ENCODE data around the gene COPS7A. TPM values are rescaled to one million over a fixed set of nuclear protein-coding genes. Genes with fewer than 3 reads are reported as not detected.

COPS7A gene
- total and polyA plus RNA-seq, 2 donors: 28.0 to 39.8 TPM

DNA sequence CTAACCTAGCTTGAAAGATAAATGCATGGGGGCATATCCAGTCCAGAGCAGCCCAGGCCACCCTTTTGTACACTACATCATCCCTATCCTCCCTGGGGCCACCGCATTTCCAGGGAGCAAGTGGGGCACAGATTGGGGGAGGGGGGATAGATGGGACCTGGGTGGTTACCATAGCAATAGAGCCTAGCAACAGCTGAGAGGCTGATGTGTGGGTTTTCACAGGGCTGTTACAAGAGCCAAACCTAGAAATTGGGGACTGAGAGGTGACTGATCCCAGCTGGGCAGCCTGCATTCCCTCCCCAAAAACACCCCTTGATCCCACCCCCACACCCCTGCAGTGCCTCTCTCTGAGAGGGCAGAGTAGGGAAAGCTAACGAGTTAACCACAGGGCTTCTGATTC lies 31.0 kb upstream of the COPS7A start:
- H3K9me3 ChIP-seq (ENCODE audit: control insufficient read depth in 2 of 2, insufficient read depth in 1 of 2, low read length in 1 of 2): no peaks in the 10 kb centered on the region
- H3K27me3 ChIP-seq (ENCODE audit: control insufficient read depth in 2 of 2, insufficient read depth in 1 of 2, low read length in 1 of 2): peaks cover 6 to 30% of the 10 kb centered on the region in 2 donors
- no peak overlapping the region for H3K27ac ChIP-seq (ENCODE audit: low read depth in 1 of 2, low read length in 1 of 2)
- H3K4me1 ChIP-seq (ENCODE audit: control insufficient read depth in 2 of 2, insufficient read depth in 2 of 2, low read length in 2 of 2): peaks cover 6 to 22% of the 10 kb centered on the region in 2 donors
- DNase-seq (ENCODE audit: low read depth in 6 of 9, low spot score in 9 of 9): no peak
- WGBS: 79% methylated on average over 2 of the region's 2 CpGs
- peaks cover 0 to under 1% of the 10 kb centered on the region in 2 donors for H3K36me3 ChIP-seq (ENCODE audit: control insufficient read depth in 2 of 2, insufficient read depth in 2 of 2, low read length in 1 of 2)
- H3K4me3 ChIP-seq (ENCODE audit: low read length in 2 of 2): no peak overlapping the region

DNA sequence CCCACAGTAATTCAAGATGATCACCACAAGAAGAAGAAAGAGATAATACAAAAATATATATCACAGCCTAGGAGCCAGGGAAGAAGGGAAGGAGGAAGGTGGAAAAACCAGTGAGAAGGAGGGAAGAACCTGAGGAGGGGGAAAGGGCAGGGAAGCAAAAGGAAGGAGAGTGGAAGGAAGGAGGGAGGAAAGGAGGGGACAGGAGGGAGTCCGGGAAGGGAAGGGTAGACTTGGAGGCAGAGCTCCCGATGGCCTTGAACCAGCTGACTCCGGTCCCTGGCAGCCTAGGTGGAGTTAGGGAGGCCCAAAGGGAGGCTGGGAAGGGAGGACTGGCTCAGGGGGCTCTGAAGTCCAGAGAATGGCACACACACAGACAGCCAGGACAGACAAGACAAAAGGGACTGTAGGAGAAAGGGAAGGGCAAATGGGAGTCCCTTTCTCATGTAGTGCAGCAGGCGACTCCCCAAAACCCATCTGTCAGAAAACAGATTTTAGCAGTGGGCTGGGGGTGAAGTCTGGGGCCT lies 30.0 kb upstream of the COPS7A start:
- 95% methylated on average over 4 of the region's 4 CpGs for WGBS
- Histone ChIP-seq H3K27me3 (ENCODE audit: control insufficient read depth in 2 of 2, insufficient read depth in 1 of 2, low read length in 1 of 2) (peaks cover 9 to 40% of the 10 kb centered on the region in 2 donors), H3K9me3 (ENCODE audit: control insufficient read depth in 2 of 2, insufficient read depth in 1 of 2, low read length in 1 of 2) (no peaks in the 10 kb centered on the region), H3K4me3 (ENCODE audit: low read length in 2 of 2) (no peak overlapping the region), H3K36me3 (ENCODE audit: control insufficient read depth in 2 of 2, insufficient read depth in 2 of 2, low read length in 1 of 2) (no peaks in the 10 kb centered on the region), H3K27ac (ENCODE audit: low read depth in 1 of 2, low read length in 1 of 2) (no peak overlapping the region), H3K4me1 (ENCODE audit: control insufficient read depth in 2 of 2, insufficient read depth in 2 of 2, low read length in 2 of 2) (peaks cover 6 to 21% of the 10 kb centered on the region in 2 donors)
- DNase-seq (ENCODE audit: low read depth in 6 of 9, low spot score in 9 of 9): no peak

DNA sequence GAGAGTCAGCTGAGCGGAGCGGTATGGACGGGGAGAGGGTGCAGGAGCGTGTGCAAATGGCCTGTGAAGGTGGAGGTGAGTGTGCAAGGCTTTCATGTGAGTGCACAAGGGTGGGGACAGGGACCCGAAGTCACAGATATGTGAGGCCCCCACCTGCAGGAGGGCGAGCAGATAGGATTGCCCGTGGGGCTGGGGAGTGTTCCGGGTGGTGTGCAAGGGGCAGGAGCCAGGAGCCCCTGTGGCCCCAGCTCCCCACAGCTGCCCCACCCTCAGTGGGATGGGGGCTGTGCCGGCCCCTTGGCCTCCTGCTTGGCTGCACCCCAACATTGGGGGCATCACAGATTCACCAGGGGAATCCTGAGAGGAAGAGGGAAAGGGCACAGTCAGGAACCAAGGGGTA lies 29.1 kb upstream of the COPS7A start:
- no peaks in the 10 kb centered on the region for H3K9me3 ChIP-seq (ENCODE audit: control insufficient read depth in 2 of 2, insufficient read depth in 1 of 2, low read length in 1 of 2)
- DNase-seq (ENCODE audit: low read depth in 6 of 9, low spot score in 9 of 9): no peak
- H3K36me3 ChIP-seq (ENCODE audit: control insufficient read depth in 2 of 2, insufficient read depth in 2 of 2, low read length in 1 of 2): no peaks in the 10 kb centered on the region
- no peak overlapping the region for H3K4me3 ChIP-seq (ENCODE audit: low read length in 2 of 2)
- H3K27ac ChIP-seq (ENCODE audit: low read depth in 1 of 2, low read length in 1 of 2): no peak overlapping the region
- H3K4me1 ChIP-seq (ENCODE audit: control insufficient read depth in 2 of 2, insufficient read depth in 2 of 2, low read length in 2 of 2): peaks cover 6 to 24% of the 10 kb centered on the region in 2 donors
- H3K27me3 ChIP-seq (ENCODE audit: control insufficient read depth in 2 of 2, insufficient read depth in 1 of 2, low read length in 1 of 2): peaks cover 17 to 48% of the 10 kb centered on the region in 2 donors
- 91% methylated on average over 9 of the region's 9 CpGs for WGBS

DNA sequence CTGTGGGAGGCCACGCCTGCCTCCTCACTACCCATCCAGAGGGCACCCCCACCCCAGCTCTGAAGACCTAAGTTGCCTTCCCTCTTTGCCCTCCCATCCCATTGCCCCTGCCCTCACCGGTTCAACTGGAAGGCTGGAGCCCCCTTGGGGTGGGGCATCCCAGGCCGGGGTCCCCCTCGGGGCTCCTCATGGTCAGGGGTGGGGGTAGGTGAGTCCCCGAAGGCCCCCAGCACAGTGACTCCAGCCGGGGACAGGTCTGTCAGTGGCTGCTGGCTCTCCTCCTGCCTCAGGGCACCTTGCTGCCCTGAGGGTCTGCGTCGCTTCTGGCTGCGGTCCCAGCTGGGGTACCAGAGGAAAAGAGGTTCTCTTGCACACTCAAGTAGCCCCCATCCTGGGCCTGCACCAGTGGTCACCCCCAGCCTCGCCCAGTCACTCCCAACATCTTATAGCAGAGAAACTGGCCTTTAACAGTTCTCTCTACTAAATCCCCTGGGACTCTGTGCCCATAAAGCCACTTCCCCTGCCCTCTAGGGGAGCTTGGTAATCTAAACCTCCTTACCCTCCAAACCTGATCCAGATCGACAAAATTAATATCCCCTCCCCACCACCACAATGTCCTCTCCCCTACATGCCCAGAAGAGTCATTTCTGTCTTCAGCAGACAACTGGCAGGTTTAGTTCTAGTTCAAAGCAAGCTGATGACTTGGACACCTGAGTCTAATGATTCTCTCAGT lies 28.4 kb upstream of the COPS7A start:
- no peak overlapping the region for H3K27ac ChIP-seq (ENCODE audit: low read depth in 1 of 2, low read length in 1 of 2)
- peaks cover 25 to 56% of the 10 kb centered on the region in 2 donors for H3K27me3 ChIP-seq (ENCODE audit: control insufficient read depth in 2 of 2, insufficient read depth in 1 of 2, low read length in 1 of 2)
- H3K36me3 ChIP-seq (ENCODE audit: control insufficient read depth in 2 of 2, insufficient read depth in 2 of 2, low read length in 1 of 2): no peaks in the 10 kb centered on the region
- H3K9me3 ChIP-seq (ENCODE audit: control insufficient read depth in 2 of 2, insufficient read depth in 1 of 2, low read length in 1 of 2): no peaks in the 10 kb centered on the region
- no peak overlapping the region for H3K4me3 ChIP-seq (ENCODE audit: low read length in 2 of 2)
- peaks cover 6 to 22% of the 10 kb centered on the region in 2 donors for H3K4me1 ChIP-seq (ENCODE audit: control insufficient read depth in 2 of 2, insufficient read depth in 2 of 2, low read length in 2 of 2)
- 88% methylated on average over 11 of the region's 11 CpGs for WGBS
- no peak for DNase-seq (ENCODE audit: low read depth in 6 of 9, low spot score in 9 of 9)

DNA sequence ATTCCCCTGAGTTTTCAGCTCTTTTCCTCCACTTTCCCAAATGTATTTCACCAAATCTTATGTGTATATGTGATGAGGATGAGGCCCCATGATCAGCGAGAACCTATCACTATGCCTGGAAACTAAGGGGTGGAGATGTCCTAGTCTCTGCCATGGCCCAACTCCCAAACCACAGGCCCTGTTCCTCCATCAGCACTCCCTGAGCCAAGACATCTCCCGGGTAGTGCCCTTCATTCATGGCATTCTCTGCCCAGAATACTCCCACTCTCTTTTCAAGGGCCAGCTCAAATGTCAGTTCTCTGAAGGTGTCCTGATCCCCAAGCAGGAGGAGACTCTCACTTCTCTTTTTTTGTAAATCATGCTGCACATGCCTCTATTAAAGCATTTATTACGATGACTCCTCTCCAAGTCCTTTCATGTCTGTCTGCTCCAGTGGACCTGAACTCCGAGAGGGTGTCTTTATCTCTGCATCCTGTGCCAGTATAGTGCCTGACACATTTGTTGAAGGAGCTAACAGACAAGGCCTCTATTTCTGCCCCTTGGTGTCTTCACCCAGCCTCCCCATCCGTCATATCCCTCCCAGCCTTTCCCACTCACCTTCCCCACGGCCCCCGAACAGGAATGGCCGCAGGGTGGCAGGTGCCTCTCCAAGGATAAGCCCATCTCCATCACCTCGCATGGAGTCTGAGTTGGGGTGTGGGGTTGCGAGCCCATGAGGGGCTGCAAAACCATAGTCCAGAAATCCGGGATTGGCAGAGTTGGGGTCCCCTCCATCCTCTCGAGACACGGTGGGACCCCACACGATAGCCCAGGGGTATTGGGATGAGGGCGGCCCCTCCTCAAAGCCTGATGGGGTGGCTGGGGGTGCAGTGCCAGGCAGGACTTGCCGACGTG lies 26.9 kb upstream of the COPS7A start:
- Histone ChIP-seq H3K4me3 (ENCODE audit: low read length in 2 of 2) (no peak overlapping the region), H3K36me3 (ENCODE audit: control insufficient read depth in 2 of 2, insufficient read depth in 2 of 2, low read length in 1 of 2) (no peaks in the 10 kb centered on the region), H3K27ac (ENCODE audit: low read depth in 1 of 2, low read length in 1 of 2) (no peak overlapping the region), H3K9me3 (ENCODE audit: control insufficient read depth in 2 of 2, insufficient read depth in 1 of 2, low read length in 1 of 2) (peaks cover 0 to 6% of the 10 kb centered on the region in 2 donors), H3K4me1 (ENCODE audit: control insufficient read depth in 2 of 2, insufficient read depth in 2 of 2, low read length in 2 of 2) (peaks cover 6 to 26% of the 10 kb centered on the region in 2 donors), H3K27me3 (ENCODE audit: control insufficient read depth in 2 of 2, insufficient read depth in 1 of 2, low read length in 1 of 2) (peaks cover 39 to 70% of the 10 kb centered on the region in 2 donors)
- no peak for DNase-seq (ENCODE audit: low read depth in 6 of 9, low spot score in 9 of 9)
- WGBS: 92% methylated on average over 17 of the region's 17 CpGs

DNA sequence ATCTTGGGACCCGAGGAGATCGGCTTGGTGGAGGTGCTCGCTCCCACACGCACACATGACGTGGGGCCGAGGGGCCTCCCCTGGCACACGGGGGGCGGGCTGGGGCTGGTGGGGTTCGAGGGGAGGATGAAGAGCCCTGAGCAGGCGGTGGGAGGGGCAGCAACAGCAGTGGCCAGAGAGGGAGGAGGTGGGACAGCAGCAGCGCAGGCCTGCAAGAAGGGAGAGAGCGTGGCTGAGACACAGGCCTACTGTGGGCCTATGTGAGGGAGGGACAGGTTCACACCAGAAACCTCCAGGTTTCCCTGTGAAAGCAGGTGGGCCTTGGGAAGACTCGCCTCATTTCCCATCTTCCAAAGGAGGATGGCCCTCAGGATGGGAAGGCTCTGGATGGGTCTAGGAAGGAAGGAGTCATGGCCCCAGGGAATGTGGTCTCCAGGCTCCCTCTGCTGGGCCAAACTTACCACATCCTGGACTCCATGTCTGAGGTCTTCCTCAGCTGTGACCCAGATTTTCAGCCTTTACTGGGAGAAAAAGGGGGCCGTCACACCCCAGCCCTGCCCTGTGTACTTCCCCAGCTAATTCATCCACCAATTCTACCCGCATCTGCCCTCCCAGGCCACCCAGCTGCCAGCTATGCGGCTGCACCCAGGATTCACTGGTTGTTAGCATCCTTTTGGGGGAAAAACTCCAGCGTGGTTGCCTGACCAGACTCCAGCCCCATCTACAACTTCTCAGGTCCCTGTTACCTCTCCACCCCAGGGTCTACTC lies 26.1 kb upstream of the COPS7A start:
- Histone ChIP-seq H3K4me3 (ENCODE audit: low read length in 2 of 2) (no peak overlapping the region), H3K9me3 (ENCODE audit: control insufficient read depth in 2 of 2, insufficient read depth in 1 of 2, low read length in 1 of 2) (peaks cover 0 to 6% of the 10 kb centered on the region in 2 donors), H3K36me3 (ENCODE audit: control insufficient read depth in 2 of 2, insufficient read depth in 2 of 2, low read length in 1 of 2) (no peaks in the 10 kb centered on the region), H3K4me1 (ENCODE audit: control insufficient read depth in 2 of 2, insufficient read depth in 2 of 2, low read length in 2 of 2) (peaks cover 6 to 24% of the 10 kb centered on the region in 2 donors), H3K27me3 (ENCODE audit: control insufficient read depth in 2 of 2, insufficient read depth in 1 of 2, low read length in 1 of 2) (peaks cover 45 to 79% of the 10 kb centered on the region in 2 donors), H3K27ac (ENCODE audit: low read depth in 1 of 2, low read length in 1 of 2) (no peak overlapping the region)
- DNase-seq (ENCODE audit: low read depth in 6 of 9, low spot score in 9 of 9): peak in 3 of 9 donors; percentile 17 to 56 (median 31)
- WGBS: 75% methylated on average over 17 of the region's 17 CpGs

DNA sequence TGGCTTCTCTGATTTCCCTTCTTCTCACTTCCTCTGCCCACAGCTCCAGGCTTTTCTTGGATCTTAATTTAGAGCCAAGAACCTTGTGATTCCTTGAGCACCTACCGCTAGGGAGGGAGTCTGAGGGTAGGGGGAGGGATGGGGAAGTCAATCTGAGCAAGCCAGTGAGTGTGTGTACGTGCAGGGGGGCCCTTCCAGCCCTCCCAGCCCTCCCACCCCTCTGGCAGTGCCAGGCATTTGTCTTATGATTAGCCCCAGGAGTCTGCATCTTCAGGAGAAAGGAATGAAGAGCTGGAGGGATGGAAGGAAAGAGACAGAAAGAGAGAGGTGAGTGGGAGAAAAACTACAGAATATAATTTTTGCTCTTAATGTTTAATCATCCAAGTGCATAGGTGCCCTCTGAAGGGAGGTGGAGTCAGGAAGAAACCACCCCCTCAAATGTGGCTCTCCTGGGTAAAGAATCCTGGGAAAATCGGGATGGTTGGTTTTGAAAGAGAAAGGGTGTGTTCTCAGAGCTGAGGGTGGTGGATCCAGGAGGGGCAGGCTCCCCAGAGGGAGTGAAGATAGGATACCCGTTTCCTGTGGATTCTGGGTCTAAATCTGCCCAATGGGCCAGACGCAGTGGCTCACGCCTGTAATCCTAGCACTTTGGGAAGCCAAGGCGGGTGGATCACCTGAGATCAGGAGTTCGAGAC lies 25.3 kb upstream of the COPS7A start:
- Histone ChIP-seq H3K4me3 (ENCODE audit: low read length in 2 of 2) (no peak overlapping the region), H3K9me3 (ENCODE audit: control insufficient read depth in 2 of 2, insufficient read depth in 1 of 2, low read length in 1 of 2) (peaks cover 0 to 6% of the 10 kb centered on the region in 2 donors), H3K27ac (ENCODE audit: low read depth in 1 of 2, low read length in 1 of 2) (no peak overlapping the region), H3K4me1 (ENCODE audit: control insufficient read depth in 2 of 2, insufficient read depth in 2 of 2, low read length in 2 of 2) (peaks cover 6 to 20% of the 10 kb centered on the region in 2 donors), H3K36me3 (ENCODE audit: control insufficient read depth in 2 of 2, insufficient read depth in 2 of 2, low read length in 1 of 2) (no peaks in the 10 kb centered on the region), H3K27me3 (ENCODE audit: control insufficient read depth in 2 of 2, insufficient read depth in 1 of 2, low read length in 1 of 2) (peaks cover 50 to 86% of the 10 kb centered on the region in 2 donors)
- WGBS: 66% methylated on average over 8 of the region's 8 CpGs
- DNase-seq (ENCODE audit: low read depth in 6 of 9, low spot score in 9 of 9): no peak

DNA sequence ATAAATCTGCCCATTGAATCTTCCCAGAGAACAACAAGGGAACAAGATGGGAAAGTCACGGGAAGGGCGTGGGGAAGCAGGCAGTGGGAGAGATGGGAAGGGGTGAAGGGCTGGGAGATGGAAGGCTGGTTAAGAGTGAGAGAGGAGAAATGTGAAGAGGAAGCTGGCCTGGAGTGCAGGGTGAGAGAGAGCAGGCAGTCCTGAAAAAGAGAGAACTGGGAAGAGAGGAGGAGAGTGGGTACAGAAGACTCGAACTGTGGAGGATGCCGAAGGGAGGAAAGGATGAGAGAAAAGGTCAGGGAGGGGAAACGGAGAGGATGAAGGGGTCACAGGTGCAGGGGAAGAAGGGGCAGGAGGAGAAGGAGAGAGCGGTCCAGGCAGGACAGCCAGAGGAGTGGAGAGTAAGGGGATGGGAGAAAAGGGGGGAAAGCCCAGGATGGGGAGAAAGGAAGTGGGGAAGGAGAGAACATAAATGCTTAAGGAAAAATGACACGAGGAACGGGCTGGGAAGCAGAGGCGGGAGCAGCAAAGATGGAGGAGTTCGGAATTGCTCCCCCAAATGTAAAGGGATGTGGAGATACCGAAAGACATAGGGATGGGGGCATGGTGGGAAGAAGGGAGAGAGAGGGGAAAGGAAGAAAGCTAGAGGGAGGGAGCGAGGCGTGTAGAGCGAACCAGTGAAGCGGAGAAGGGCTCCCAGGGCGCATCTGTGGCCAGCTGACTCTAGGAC lies 24.4 kb upstream of the COPS7A start:
- Histone ChIP-seq H3K27ac (ENCODE audit: low read depth in 1 of 2, low read length in 1 of 2) (no peak overlapping the region), H3K27me3 (ENCODE audit: control insufficient read depth in 2 of 2, insufficient read depth in 1 of 2, low read length in 1 of 2) (peaks cover 52 to 92% of the 10 kb centered on the region in 2 donors), H3K4me1 (ENCODE audit: control insufficient read depth in 2 of 2, insufficient read depth in 2 of 2, low read length in 2 of 2) (peaks cover 6 to 20% of the 10 kb centered on the region in 2 donors), H3K36me3 (ENCODE audit: control insufficient read depth in 2 of 2, insufficient read depth in 2 of 2, low read length in 1 of 2) (no peaks in the 10 kb centered on the region), H3K4me3 (ENCODE audit: low read length in 2 of 2) (peak overlapping the region in 1 of 2 donors; percentile 51), H3K9me3 (ENCODE audit: control insufficient read depth in 2 of 2, insufficient read depth in 1 of 2, low read length in 1 of 2) (peaks cover 0 to 6% of the 10 kb centered on the region in 2 donors)
- 31% methylated on average over 16 of the region's 16 CpGs for WGBS
- no peak for DNase-seq (ENCODE audit: low read depth in 6 of 9, low spot score in 9 of 9)
